Measurements from ENCODE around the gene SLC35F4.

Gene SLC35F4

GRCh38 chr14:57833323-57833722 lies 32.6 kb downstream of the SLC35F4 start:
- peak; percentile 28 for DNase-seq (ENCODE audit: low read depth)
- TF ChIP-seq CTCF (IDR thresholded peaks at IDR 0.05; ENCODE audit: control insufficient read depth, extremely low read depth, insufficient read depth) = no peak
- H3K4me3 ChIP-seq (ENCODE audit: low read depth, low read length) = no peak overlapping the region

GRCh38 chr14:57831981-57832380 lies 33.9 kb downstream of the SLC35F4 start:
- no peak for TF ChIP-seq CTCF (IDR thresholded peaks at IDR 0.05; ENCODE audit: control insufficient read depth, extremely low read depth, insufficient read depth)
- no peak for DNase-seq (ENCODE audit: low read depth)
- H3K4me3 ChIP-seq (ENCODE audit: low read depth, low read length) = no peak overlapping the region

GRCh38 chr14:57828713-57829112 lies 37.2 kb downstream of the SLC35F4 start:
- no peak for DNase-seq (ENCODE audit: low read depth)
- no peak overlapping the region for H3K4me3 ChIP-seq (ENCODE audit: low read depth, low read length)
- TF ChIP-seq CTCF (IDR thresholded peaks at IDR 0.05; ENCODE audit: control insufficient read depth, extremely low read depth, insufficient read depth) = no peak

- TF ChIP-seq CTCF (IDR thresholded peaks at IDR 0.05; ENCODE audit: control insufficient read depth, extremely low read depth, insufficient read depth) = no peak
- no peak for DNase-seq (ENCODE audit: low read depth)
- no peak overlapping the region for H3K4me3 ChIP-seq (ENCODE audit: low read depth, low read length)
Measured at GRCh38 chr14:57823015-57823660, 42.8 kb downstream of the SLC35F4 start.

- DNase-seq (ENCODE audit: low read depth) = peak; percentile 22
- TF ChIP-seq CTCF (IDR thresholded peaks at IDR 0.05; ENCODE audit: control insufficient read depth, extremely low read depth, insufficient read depth) = no peak
- H3K4me3 ChIP-seq (ENCODE audit: low read depth, low read length) = no peak overlapping the region
Measured at GRCh38 chr14:57822081-57822480, 43.8 kb downstream of the SLC35F4 start.

GRCh38 chr14:57820581-57820980 lies 45.3 kb downstream of the SLC35F4 start:
- TF ChIP-seq CTCF (IDR thresholded peaks at IDR 0.05; ENCODE audit: control insufficient read depth, extremely low read depth, insufficient read depth) = no peak
- no peak for DNase-seq (ENCODE audit: low read depth)
- no peak overlapping the region for H3K4me3 ChIP-seq (ENCODE audit: low read depth, low read length)

- DNase-seq (ENCODE audit: low read depth) = peak; percentile 94
- TF ChIP-seq CTCF (IDR thresholded peaks at IDR 0.05; ENCODE audit: control insufficient read depth, extremely low read depth, insufficient read depth) = no peak
- H3K4me3 ChIP-seq (ENCODE audit: low read depth, low read length) = no peak overlapping the region
Measured at GRCh38 chr14:57818511-57818910, 47.4 kb downstream of the SLC35F4 start.

Measured in LNCaP clone FGC (cell line).